Transverse colon (tissue), 4 donors: Measurements from ENCODE around the gene KRTAP5-5. TPM values are rescaled to one million over a fixed set of nuclear protein-coding genes. Genes with fewer than 3 reads are reported as not detected.
A peak's percentile ranks its signal among the peaks of the same experiment; 100 is the strongest.

Experiments
- DNase-seq: peaks from one replicate; pipeline ENCODE4 v3.0.0-alpha.2; 2019
- H3K27ac ChIP-seq, 4 donors: fragments of 200-600 bp; sonication (generic); 2 replicates each; pipeline ENCODE4 v1.5.1; 2016 to 2018; ENCODE audit warnings: inconsistent platforms in 4 of 4
- H3K27me3 ChIP-seq: fragments of 200-600 bp; sonication (generic); 2 replicates; pipeline ENCODE4 v1.5.1; 2017; ENCODE audit warnings: inconsistent platforms
- H3K36me3 ChIP-seq, 4 donors: fragments of 200-600 bp; sonication (generic); 2 replicates each; pipeline ENCODE4 v1.5.1; 2017 to 2019; ENCODE audit warnings: inconsistent platforms in 4 of 4
- H3K4me1 ChIP-seq, 4 donors: fragments of 200-600 bp; sonication (generic); 2 replicates each; pipeline ENCODE4 v1.5.1; 2017 to 2020; ENCODE audit warnings: inconsistent platforms in 4 of 4
- H3K4me3 ChIP-seq, 4 donors: fragments of 200-600 bp; sonication (generic); 1 replicate in 1 of 4; 2 replicates in 3 of 4; pipeline versions ENCODE4 v1.5.1 to v1.6.1; 2017 to 2019; ENCODE audit warnings: inconsistent platforms in 4 of 4
- H3K9me3 ChIP-seq, 2 donors: fragments of 200-600 bp; sonication (generic); 2 replicates each; pipeline ENCODE4 v1.5.1; 2017 to 2019; ENCODE audit warnings: inconsistent platforms in 2 of 2
- EP300 ChIP-seq: sonication (generic); formaldehyde crosslinking; IDR thresholded peaks from one replicate; pipeline ENCODE4 v1.6.1; 2017; ENCODE audit warnings: antibody characterized with exemption, low read depth
- POLR2A ChIP-seq: fragments of 450-650 bp; IDR thresholded peaks from one replicate; pipeline ENCODE4 v1.6.1; 2016; ENCODE audit warnings: antibody characterized with exemption, mild to moderate bottlenecking, moderate library complexity
- POLR2AphosphoS5 ChIP-seq, 3 donors: sonication (generic); formaldehyde crosslinking; IDR thresholded peaks; one replicate each; pipeline ENCODE4 v1.6.1; 2016; ENCODE audit warnings: antibody characterized with exemption in 3 of 3
- WGBS, 2 donors: methylation state at CpG; one replicate each; pipeline ENCODE4 v1.1.5; 2018; ENCODE audit warnings: low coverage in 1 of 2; 5-methylcytosine and 5-hydroxymethylcytosine counted together
- in situ Hi-C, 4 donors: fragments of 200-750 bp; cut with MboI; loops; one replicate each; pipeline versions ENCODE4 v1.15.0 to v1.15.1; 2017; ENCODE audit warnings: low sequenced_read_pairs in 3 of 4, low pct_ligation_motif_present in 1 of 4, low pct_unique_long_range_greater_than_20kb in 1 of 4
- intact Hi-C: fragments of 100-400 bp; cut with DNase I; formaldehyde crosslinking; loops from one replicate; pipeline ENCODE4 v1.15.1; 2023; ENCODE audit warnings: low total_unique reads
- total RNA-seq, 4 donors: library from RNA; depleted of rRNA; stranded (reverse); fragments of >200 nt; gene quantifications; one replicate each; pipeline ENCODE4 v1.1.0, GENCODE V29; 2016
- TF ChIP-seq, protein P1 (sequence below), 5 experiments: fragments of 200-600 bp in 3 of 5; fragments of 450-650 bp in 2 of 5; sonication (generic) in 3 of 5; IDR thresholded peaks; 1 replicate in 2 of 5; 2 replicates in 3 of 5; pipeline ENCODE4 v1.5.1; 2016 to 2017; ENCODE audit warnings: antibody characterized with exemption in 5 of 5, inconsistent platforms in 3 of 5, mild to moderate bottlenecking in 2 of 5, moderate library complexity in 1 of 5

Gene KRTAP5-5
- total RNA-seq, 4 donors from 2014 or later: not detected

DNA sequence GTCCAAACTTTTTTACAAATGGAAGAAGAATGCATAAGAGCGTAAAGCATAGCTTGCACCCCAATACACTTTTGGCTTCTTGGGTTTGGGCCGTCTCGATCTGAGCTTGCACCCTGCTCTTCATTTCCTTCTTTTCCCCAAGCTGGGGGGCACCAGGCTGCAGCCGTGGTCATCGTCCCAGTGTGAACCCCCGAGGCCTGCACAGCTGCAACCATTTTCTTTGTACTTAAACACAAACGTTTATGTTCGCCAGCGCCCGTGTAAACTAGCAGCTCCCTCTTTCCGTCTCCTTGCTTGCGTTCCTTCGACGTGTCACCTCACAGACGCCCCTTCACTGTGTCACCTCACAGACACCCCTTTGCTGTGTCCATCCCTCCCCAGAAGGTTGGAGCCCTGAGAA lies 10.1 kb downstream of the KRTAP5-5 start:
- no peaks in the 10 kb centered on the region for H3K9me3 ChIP-seq
- TF ChIP-seq, protein P1, sequence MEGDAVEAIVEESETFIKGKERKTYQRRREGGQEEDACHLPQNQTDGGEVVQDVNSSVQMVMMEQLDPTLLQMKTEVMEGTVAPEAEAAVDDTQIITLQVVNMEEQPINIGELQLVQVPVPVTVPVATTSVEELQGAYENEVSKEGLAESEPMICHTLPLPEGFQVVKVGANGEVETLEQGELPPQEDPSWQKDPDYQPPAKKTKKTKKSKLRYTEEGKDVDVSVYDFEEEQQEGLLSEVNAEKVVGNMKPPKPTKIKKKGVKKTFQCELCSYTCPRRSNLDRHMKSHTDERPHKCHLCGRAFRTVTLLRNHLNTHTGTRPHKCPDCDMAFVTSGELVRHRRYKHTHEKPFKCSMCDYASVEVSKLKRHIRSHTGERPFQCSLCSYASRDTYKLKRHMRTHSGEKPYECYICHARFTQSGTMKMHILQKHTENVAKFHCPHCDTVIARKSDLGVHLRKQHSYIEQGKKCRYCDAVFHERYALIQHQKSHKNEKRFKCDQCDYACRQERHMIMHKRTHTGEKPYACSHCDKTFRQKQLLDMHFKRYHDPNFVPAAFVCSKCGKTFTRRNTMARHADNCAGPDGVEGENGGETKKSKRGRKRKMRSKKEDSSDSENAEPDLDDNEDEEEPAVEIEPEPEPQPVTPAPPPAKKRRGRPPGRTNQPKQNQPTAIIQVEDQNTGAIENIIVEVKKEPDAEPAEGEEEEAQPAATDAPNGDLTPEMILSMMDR (IDR thresholded peaks at IDR 0.05): no peak
- TF ChIP-seq POLR2A (no peak), POLR2AphosphoS5 (IDR thresholded peaks at IDR 0.05) (no peak), EP300 (no peak)
- intact Hi-C loops: no loop called here
- H3K4me3 ChIP-seq: no peak overlapping the region
- peaks cover 0 to 22% (median 10%) of the 10 kb centered on the region in 4 donors for H3K4me1 ChIP-seq
- H3K27me3 ChIP-seq: peaks cover 22% of the 10 kb centered on the region
- no peak for DNase-seq
- H3K27ac ChIP-seq: peak overlapping the region in 3 of 4 donors; percentile 22 to 63 (median 59)
- WGBS, 2 donors: 36% methylated on average over 15 of the region's 15 CpGs; no CpG with 5 or more reads in 1 of the 2 donors
- in situ Hi-C loops: no loop called here
- no peaks in the 10 kb centered on the region for H3K36me3 ChIP-seq

DNA sequence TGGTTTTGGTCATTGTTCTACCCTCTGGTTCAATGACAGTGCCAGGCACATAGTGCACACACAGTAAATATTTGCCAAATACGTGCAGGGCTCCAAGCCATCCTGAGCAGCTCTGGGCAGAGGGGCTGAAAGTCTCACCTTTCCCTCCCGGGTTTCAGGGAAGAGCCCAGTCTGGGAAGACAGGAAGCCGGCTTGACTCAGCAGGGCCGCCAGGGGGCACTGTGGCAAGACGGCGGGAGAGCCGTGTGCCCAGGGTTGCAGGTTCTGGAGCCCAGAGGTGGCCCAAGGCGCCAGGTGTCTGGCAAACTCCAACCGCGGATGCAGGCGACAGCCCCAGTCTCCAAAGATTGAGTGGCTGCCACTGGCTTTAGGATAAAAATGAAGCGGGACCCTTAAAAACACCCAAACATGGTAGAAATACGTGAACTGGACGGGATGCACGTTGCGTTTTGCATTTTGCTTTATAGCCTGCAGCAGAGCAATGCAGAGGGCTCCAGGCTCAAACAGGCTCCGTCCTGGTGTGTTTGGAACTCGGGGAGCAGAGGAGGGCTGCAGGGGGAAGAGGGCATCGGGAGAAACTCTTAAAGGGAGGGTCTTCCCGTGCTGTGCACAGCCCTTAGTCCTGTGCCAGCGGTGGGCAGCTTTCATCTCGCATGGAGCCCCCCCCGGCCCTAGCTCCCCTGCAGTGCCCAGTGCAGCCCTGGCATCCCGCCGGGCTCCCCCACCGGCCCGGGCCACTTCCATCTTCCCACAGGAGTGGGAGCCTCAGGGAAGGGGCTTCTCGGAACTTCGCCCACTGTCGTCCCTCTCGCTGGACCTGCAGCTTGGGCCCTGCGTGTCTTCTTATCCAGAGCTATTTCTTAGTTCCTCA lies 10.7 kb downstream of the KRTAP5-5 start:
- peak overlapping the region in 1 of 4 donors; percentile 63 for H3K27ac ChIP-seq
- peaks cover 0 to 22% (median 10%) of the 10 kb centered on the region in 4 donors for H3K4me1 ChIP-seq
- peak; percentile 38 for DNase-seq
- intact Hi-C loops (no loop called here), in situ Hi-C loops (no loop called here)
- H3K27me3 ChIP-seq: peaks cover 22% of the 10 kb centered on the region
- H3K4me3 ChIP-seq: no peak overlapping the region
- H3K36me3 ChIP-seq: no peaks in the 10 kb centered on the region
- 58% methylated on average over 32 of the region's 32 CpGs; no CpG with 5 or more reads in 1 of the 2 donors for WGBS, 2 donors
- TF ChIP-seq EP300 (no peak), POLR2A (no peak), POLR2AphosphoS5 (IDR thresholded peaks at IDR 0.05) (no peak)
- TF ChIP-seq, protein P1 (IDR thresholded peaks at IDR 0.05): peak; percentile 55 to 83 (median 77)
- H3K9me3 ChIP-seq: no peaks in the 10 kb centered on the region

DNA sequence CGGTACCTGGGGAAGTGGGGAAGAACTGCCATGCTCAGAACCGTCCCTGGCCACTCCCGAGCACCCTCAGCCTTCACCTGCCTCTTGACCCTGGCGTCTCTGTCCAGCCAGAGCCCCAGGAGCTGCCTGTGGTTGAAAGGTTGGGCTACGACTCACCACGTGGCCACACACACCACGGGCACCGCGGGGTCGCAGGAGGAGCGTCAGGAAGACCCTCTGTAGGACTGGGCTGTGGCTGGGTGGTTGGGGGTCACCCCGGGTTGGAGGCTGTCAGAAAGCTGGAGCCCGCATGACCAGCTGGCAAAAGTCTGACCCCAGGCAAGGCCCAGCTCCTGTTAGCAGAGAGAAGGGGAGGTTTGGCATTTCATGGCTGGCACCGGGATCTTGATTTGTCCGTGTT lies 11.5 kb downstream of the KRTAP5-5 start:
- H3K27me3 ChIP-seq: peaks cover 22% of the 10 kb centered on the region
- WGBS, 2 donors: 87% methylated on average over 15 of the region's 15 CpGs; no CpG with 5 or more reads in 1 of the 2 donors
- no peak for DNase-seq
- TF ChIP-seq POLR2A (no peak), POLR2AphosphoS5 (IDR thresholded peaks at IDR 0.05) (no peak), EP300 (no peak)
- TF ChIP-seq, protein P1 (IDR thresholded peaks at IDR 0.05): no peak
- peaks cover 0 to 22% (median 10%) of the 10 kb centered on the region in 4 donors for H3K4me1 ChIP-seq
- no peak overlapping the region for H3K4me3 ChIP-seq
- H3K9me3 ChIP-seq: no peaks in the 10 kb centered on the region
- H3K27ac ChIP-seq: no peak overlapping the region
- in situ Hi-C loops: no loop called here
- H3K36me3 ChIP-seq: no peaks in the 10 kb centered on the region
- intact Hi-C loops: no loop called here

DNA sequence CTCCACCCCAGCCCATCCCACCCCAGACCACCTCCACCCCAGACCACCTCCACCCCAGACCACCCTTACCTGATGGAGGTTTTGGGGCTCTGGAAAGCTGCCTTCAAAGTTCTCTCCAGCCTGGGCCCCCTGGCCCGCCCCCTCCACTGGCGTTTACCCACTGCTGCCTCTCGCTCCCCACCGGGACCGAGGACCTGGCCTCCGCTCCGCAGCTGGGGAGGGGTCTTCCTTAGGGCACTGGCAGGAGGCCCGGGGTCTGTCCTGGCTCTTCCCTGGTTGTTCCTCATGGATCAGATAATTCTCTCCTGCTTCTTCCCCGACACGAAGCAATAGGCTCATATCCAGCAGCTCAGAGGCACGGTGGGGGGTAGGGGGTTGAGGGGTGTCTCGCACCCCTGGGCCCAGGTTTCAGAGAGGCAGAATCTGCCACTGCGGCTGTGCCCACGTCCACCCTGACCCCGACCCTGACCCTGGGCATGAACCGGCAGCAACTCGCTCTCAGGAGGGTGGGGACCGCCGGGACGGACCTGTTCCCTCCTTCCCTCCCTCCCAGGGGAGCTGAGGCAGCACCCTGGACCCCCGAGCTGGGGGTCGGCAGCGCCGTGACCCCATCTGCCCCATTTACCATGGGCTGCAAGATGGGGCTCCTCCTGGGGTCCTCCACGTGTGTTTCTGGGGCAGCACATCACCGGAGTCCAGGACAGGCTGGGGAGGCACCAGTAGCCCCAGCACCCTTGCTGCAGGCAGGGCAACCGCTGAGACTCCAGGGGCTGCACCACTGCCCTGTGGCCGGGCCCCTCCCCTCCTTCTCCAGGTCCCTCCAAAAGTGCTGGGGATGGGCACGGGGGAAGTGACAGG lies 12.9 kb downstream of the KRTAP5-5 start:
- in situ Hi-C loops: no loop called here
- H3K4me1 ChIP-seq: peaks cover 0 to 22% (median 10%) of the 10 kb centered on the region in 4 donors
- H3K9me3 ChIP-seq: no peaks in the 10 kb centered on the region
- WGBS, 2 donors: 86% methylated on average over 20 of the region's 29 CpGs; no CpG with 5 or more reads in 1 of the 2 donors
- no peaks in the 10 kb centered on the region for H3K36me3 ChIP-seq
- no peak overlapping the region for H3K27ac ChIP-seq
- intact Hi-C loops: no loop called here
- H3K27me3 ChIP-seq: peaks cover 19% of the 10 kb centered on the region
- TF ChIP-seq, protein P1 (IDR thresholded peaks at IDR 0.05): no peak
- TF ChIP-seq EP300: no peak
- no peak for TF ChIP-seq POLR2AphosphoS5 (IDR thresholded peaks at IDR 0.05)
- TF ChIP-seq POLR2A: no peak
- DNase-seq: no peak
- H3K4me3 ChIP-seq: no peak overlapping the region
